Type B pancreatic cell (in vitro differentiated cells): ENCODE data around the gene WDR44. TPM values are rescaled to one million over a fixed set of nuclear protein-coding genes. Genes with fewer than 3 reads are reported as not detected.
"Not testable (repeated sequence)": the region's sequence is repeated elsewhere in the genome, so short reads cannot be mapped to it uniquely, and the experiment has no call there.

ENCODE experiments used
- DNase-seq: peaks from one replicate; pipeline ENCODE4 v3.0.0; 2021; ENCODE audit warnings: mixed read lengths; ENCODE audit not compliant: unreplicated experiment; ENCODE audit errors: extremely low spot score
- H3K27ac Mint-ChIP-seq: 2 replicates; pipeline ENCODE4 v1.8.0; 2021; ENCODE audit warnings: mild to moderate bottlenecking, mixed read lengths
- H3K27me3 Mint-ChIP-seq: 2 replicates; pipeline ENCODE4 v1.8.0; 2021; ENCODE audit warnings: mixed read lengths
- H3K36me3 Mint-ChIP-seq: 2 replicates; pipeline ENCODE4 v1.8.0; 2021; ENCODE audit warnings: mixed read lengths
- H3K4me1 Mint-ChIP-seq: one replicate; pipeline ENCODE4 v1.8.0; 2021; ENCODE audit warnings: mixed read lengths; ENCODE audit not compliant: unreplicated experiment
- H3K4me3 Mint-ChIP-seq: 2 replicates; pipeline ENCODE4 v1.8.0; 2021; ENCODE audit warnings: mild to moderate bottlenecking, mixed read lengths
- H3K9me3 Mint-ChIP-seq: 2 replicates; pipeline ENCODE4 v1.8.0; 2021; ENCODE audit warnings: mixed read lengths
- long read RNA-seq: library from polyadenylated mRNA; unstranded; transcript quantifications from one replicate; pipeline ENCODE4 v2.0.0, GENCODE V29; 2020
- total RNA-seq: library from RNA; stranded (reverse); gene quantifications from 2 replicates; pipeline ENCODE4 v1.2.1, GENCODE V29; 2021; ENCODE audit warnings: low replicate concordance
- TF ChIP-seq, protein P1 (sequence below): fragments of 200-600 bp; sonication (generic); conservative IDR thresholded peaks from 2 replicates; pipeline ENCODE4 v1.5.0; 2021; ENCODE audit warnings: antibody characterized with exemption, mild to moderate bottlenecking

Gene WDR44, protein sequence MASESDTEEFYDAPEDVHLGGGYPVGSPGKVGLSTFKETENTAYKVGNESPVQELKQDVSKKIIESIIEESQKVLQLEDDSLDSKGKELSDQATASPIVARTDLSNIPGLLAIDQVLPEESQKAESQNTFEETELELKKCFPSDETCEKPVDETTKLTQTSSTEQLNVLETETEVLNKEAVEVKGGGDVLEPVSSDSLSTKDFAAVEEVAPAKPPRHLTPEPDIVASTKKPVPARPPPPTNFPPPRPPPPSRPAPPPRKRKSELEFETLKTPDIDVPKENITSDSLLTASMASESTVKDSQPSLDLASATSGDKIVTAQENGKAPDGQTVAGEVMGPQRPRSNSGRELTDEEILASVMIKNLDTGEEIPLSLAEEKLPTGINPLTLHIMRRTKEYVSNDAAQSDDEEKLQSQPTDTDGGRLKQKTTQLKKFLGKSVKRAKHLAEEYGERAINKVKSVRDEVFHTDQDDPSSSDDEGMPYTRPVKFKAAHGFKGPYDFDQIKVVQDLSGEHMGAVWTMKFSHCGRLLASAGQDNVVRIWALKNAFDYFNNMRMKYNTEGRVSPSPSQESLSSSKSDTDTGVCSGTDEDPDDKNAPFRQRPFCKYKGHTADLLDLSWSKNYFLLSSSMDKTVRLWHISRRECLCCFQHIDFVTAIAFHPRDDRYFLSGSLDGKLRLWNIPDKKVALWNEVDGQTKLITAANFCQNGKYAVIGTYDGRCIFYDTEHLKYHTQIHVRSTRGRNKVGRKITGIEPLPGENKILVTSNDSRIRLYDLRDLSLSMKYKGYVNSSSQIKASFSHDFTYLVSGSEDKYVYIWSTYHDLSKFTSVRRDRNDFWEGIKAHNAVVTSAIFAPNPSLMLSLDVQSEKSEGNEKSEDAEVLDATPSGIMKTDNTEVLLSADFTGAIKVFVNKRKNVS
- total RNA-seq: 9.3 and 9.5 TPM in 2 replicates
- long read RNA-seq, full-length matches to known transcripts: 1 of 7 reads
- long read RNA-seq, partial matches to known transcripts: 4 of 7 reads
- long read RNA-seq, other reads (novel, unspliced or antisense): 2 of 7 reads

DNA sequence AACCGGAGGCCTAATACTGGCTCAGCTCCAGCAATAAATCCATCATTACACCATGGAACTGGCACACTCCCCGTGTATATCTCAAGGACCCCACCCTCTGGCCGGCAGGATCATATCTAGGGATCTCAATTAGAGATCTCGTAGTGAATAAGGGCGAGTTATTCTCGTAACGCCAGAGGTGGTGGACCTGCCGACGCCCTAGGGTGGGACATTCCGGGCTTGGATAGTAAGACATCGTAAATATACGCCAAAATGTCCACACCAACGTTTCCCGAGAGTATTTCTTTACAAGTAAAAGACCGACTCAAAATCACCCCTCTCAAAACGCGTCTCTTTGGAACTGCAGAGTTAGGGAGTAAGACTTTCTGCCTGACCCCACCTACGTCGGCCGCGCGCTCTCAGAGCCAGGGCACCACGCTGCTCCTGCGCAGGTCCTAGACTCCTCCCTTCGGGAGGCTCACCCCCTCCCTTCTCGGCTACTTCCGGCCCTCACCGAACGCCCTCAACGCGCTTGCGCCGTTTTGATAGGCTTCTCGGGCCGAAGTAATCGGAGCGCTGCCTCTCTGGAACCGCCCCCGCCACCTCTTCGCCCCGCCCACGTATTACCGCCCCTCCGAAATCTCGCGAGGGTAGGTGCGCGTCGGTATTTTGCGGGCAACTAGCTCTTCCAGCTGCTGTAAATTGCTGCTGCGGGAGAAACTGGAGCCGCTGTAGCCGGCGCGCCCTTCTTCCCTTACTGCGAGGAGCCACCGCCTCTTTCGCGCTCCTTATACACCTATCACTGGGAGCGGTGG lies at the start of gene WDR44:
TSS of gene WDR44 (plus strand) at position 643 of the 794 bp plus-strand sequence. CDS start 398 bp downstream, outside the sequence.
- Mint-ChIP-seq H3K4me3 (peak within 1 kb of the TSS; percentile 95), H3K27me3 (no peaks in the 10 kb centered on the region), H3K9me3 (no peaks in the 10 kb centered on the region), H3K27ac (peak within 1 kb of the TSS; percentile 98), H3K36me3 (no peaks in the 10 kb centered on the region), H3K4me1 (peaks cover 9% of the 10 kb centered on the region)
- TF ChIP-seq, protein P1, sequence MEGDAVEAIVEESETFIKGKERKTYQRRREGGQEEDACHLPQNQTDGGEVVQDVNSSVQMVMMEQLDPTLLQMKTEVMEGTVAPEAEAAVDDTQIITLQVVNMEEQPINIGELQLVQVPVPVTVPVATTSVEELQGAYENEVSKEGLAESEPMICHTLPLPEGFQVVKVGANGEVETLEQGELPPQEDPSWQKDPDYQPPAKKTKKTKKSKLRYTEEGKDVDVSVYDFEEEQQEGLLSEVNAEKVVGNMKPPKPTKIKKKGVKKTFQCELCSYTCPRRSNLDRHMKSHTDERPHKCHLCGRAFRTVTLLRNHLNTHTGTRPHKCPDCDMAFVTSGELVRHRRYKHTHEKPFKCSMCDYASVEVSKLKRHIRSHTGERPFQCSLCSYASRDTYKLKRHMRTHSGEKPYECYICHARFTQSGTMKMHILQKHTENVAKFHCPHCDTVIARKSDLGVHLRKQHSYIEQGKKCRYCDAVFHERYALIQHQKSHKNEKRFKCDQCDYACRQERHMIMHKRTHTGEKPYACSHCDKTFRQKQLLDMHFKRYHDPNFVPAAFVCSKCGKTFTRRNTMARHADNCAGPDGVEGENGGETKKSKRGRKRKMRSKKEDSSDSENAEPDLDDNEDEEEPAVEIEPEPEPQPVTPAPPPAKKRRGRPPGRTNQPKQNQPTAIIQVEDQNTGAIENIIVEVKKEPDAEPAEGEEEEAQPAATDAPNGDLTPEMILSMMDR: no peak
- peak; percentile 91 for DNase-seq

DNA sequence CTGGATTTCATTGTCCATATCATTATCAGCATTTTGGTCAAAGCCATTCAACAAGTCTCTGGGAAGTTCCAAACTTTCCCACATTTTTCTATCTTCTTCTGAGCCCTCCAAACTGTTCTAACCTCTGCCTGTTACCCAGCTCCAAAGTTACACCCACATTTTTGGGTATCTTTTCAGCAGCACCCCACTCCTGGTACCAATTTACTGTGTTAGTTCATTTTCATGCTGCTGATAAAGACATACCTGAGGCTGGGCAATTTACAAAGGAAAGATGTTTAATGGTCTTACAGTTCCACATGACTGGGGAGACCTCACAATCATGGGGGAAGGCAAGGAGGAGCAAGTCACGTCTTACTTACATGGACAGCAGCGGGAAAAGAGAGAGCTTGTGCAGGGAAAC lies 40.1 kb upstream of the WDR44 start:
- H3K4me1 Mint-ChIP-seq, H3K27me3 Mint-ChIP-seq, H3K4me3 Mint-ChIP-seq, H3K36me3 Mint-ChIP-seq, H3K27ac Mint-ChIP-seq, H3K9me3 Mint-ChIP-seq, DNase-seq: not testable (repeated sequence)

DNA sequence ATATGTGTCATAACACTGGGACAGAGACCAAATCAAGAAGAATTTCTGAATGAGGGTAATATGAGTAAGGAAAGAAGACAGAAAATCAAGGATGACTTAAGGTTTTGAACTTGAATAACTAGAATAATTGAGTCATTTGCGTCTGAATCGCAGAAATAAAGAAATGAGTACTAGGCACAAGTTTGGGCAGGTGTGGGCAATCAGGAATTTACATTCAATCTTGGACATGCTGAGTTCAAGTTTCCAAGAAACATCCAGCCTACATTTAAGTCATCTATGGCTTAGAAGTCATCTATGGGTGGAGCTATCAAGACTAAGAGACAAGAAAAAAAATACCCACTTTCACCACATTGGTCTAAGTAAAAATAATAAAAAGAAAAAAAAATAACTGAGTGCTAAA lies 30.4 kb upstream of the WDR44 start:
- TF ChIP-seq, protein P1: no peak
- no peak overlapping the region for H3K27ac Mint-ChIP-seq
- peaks cover 5% of the 10 kb centered on the region for H3K9me3 Mint-ChIP-seq
- no peaks in the 10 kb centered on the region for H3K4me1 Mint-ChIP-seq
- no peak overlapping the region for H3K4me3 Mint-ChIP-seq
- H3K27me3 Mint-ChIP-seq: no peaks in the 10 kb centered on the region
- DNase-seq: no peak
- H3K36me3 Mint-ChIP-seq: no peaks in the 10 kb centered on the region

DNA sequence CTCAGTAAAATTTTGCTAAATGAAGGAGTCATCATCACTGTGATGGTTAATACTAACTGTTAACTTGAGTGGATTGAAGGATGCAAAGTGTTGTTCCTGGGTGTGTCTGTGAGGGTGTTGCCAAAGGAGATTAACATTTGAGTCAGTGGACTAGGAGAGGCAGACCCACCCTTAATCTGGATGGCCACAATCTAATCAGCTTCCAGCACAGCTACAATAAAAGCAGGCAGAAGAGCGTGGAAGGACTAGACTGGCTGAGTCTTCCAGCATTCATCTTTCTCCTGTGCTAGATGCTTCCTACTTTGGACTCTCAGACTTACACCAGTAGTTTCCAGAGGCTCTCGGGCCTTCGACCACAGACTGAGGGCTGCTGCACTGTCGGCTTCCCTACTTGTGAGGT lies 21.3 kb upstream of the WDR44 start:
- no peak for DNase-seq
- Mint-ChIP-seq H3K9me3 (no peaks in the 10 kb centered on the region), H3K4me3 (no peak overlapping the region), H3K4me1 (no peaks in the 10 kb centered on the region), H3K27me3 (no peaks in the 10 kb centered on the region), H3K27ac (no peak overlapping the region), H3K36me3 (no peaks in the 10 kb centered on the region)
- TF ChIP-seq, protein P1: no peak

DNA sequence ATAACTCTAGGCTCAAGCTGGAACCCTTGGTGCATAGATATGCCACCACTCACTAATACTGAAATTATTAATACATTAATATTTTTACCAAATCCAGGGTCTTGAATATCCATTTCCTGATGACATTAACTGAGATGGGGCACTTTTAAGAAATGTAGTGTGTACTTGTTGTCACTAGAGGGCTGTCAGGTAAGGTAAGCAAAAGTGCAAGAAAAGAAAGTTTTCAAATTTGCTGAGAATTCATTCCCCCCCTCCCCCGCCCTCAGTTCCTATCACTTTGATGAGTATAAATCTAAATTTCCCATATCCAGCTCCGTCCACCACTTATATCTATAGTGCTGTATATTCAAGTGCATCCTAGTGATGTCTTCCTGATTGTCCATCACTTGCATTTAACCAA lies 20.5 kb upstream of the WDR44 start:
- H3K36me3 Mint-ChIP-seq: no peaks in the 10 kb centered on the region
- no peaks in the 10 kb centered on the region for H3K9me3 Mint-ChIP-seq
- no peak overlapping the region for H3K27ac Mint-ChIP-seq
- no peaks in the 10 kb centered on the region for H3K4me1 Mint-ChIP-seq
- H3K27me3 Mint-ChIP-seq: no peaks in the 10 kb centered on the region
- DNase-seq: no peak
- TF ChIP-seq, protein P1: peak; percentile 54
- no peak overlapping the region for H3K4me3 Mint-ChIP-seq
